ENCODE results near the gene FIP1L1. TPM values are rescaled to one million over a fixed set of nuclear protein-coding genes. Genes with fewer than 3 reads are reported as not detected.
"Not testable (repeated sequence)": the region's sequence is repeated elsewhere in the genome, so short reads cannot be mapped to it uniquely, and the experiment has no call there.

Gene FIP1L1
- 10 to 100 TPM; 38.2 to 38.9 TPM for total RNA-seq
- long read RNA-seq, donor 1, partial matches to known transcripts: 1 of 20 reads
- long read RNA-seq, donor 1, other reads (novel, unspliced or antisense): 14 of 20 reads
- long read RNA-seq, donor 2, transcript FIP1L1-201 (15 exons, 1,878 nt): major isoform, 17 of 137 reads
- long read RNA-seq, donor 2, transcript FIP1L1-202 (18 exons, 2,198 nt): major isoform, 17 of 137 reads
- long read RNA-seq, donor 2, partial matches to known transcripts: 4 of 137 reads
- long read RNA-seq, donor 2, other reads (novel, unspliced or antisense): 93 of 137 reads

GRCh38 chr4:53377319-53378170 is at the start of gene FIP1L1:
FIP1L1 (plus strand) TSS chr4:53377641; CDS start chr4:53377839, 198 bp downstream.
- peak; percentile 97 for DNase-seq (ENCODE audit: low spot score)
- intact Hi-C loops (cut with DNase I): no loop called here

GRCh38 chr4:53334916-53335315 is 42.5 kb upstream of the FIP1L1 start:
- DNase-seq (ENCODE audit: low spot score); intact Hi-C loops (cut with DNase I): not testable (repeated sequence)

- intact Hi-C loops (cut with DNase I); DNase-seq (ENCODE audit: low spot score): not testable (repeated sequence)
Measured at GRCh38 chr4:53340145-53340544, 37.3 kb upstream of the FIP1L1 start.

- DNase-seq (ENCODE audit: low spot score); intact Hi-C loops (cut with DNase I): not testable (repeated sequence)
Measured at GRCh38 chr4:53346392-53346791, 31.0 kb upstream of the FIP1L1 start.

- DNase-seq (ENCODE audit: low spot score): no peak
Measured at GRCh38 chr4:53346920-53347852, 30.3 kb upstream of the FIP1L1 start.

GRCh38 chr4:53348046-53348445 is 29.4 kb upstream of the FIP1L1 start:
- no peak for DNase-seq (ENCODE audit: low spot score)
- intact Hi-C loops (cut with DNase I): no loop called here

More at GRCh38 chr4:53346920-53347852, 30.3 kb upstream of the FIP1L1 start:
- intact Hi-C loops (cut with DNase I): no loop called here

- DNase-seq (ENCODE audit: low spot score): no peak
- intact Hi-C loops (cut with DNase I): no loop called here
Measured at GRCh38 chr4:53349091-53349491, 28.4 kb upstream of the FIP1L1 start.

GRCh38 chr4:53354012-53354722 is 23.3 kb upstream of the FIP1L1 start:
- intact Hi-C loops (cut with DNase I): no loop called here

GRCh38 chr4:53355930-53356521 is 21.4 kb upstream of the FIP1L1 start:
- no peak for DNase-seq (ENCODE audit: low spot score)
- intact Hi-C loops (cut with DNase I): no loop called here

More at GRCh38 chr4:53354012-53354722, 23.3 kb upstream of the FIP1L1 start:
- DNase-seq (ENCODE audit: low spot score): no peak

- DNase-seq (ENCODE audit: low spot score): no peak
- intact Hi-C loops (cut with DNase I): no loop called here
Measured at GRCh38 chr4:53361451-53361850, 16.0 kb upstream of the FIP1L1 start.

- intact Hi-C loops (cut with DNase I): no loop called here
- no peak for DNase-seq (ENCODE audit: low spot score)
Measured at GRCh38 chr4:53362093-53362492, 15.3 kb upstream of the FIP1L1 start.

- DNase-seq (ENCODE audit: low spot score): no peak
- intact Hi-C loops (cut with DNase I): no loop called here
Measured at GRCh38 chr4:53364624-53365023, 12.8 kb upstream of the FIP1L1 start.

GRCh38 chr4:53365121-53365485 is 12.3 kb upstream of the FIP1L1 start:
- intact Hi-C loops (cut with DNase I): no loop called here
- no peak for DNase-seq (ENCODE audit: low spot score)

GRCh38 chr4:53365486-53366300 is 11.7 kb upstream of the FIP1L1 start, which contains the start of gene SCFD2:
SCFD2 (minus strand) TSS chr4:53366061.
- intact Hi-C loops (cut with DNase I): no loop called here
- DNase-seq (ENCODE audit: low spot score): peak; percentile 99

- no peak for DNase-seq (ENCODE audit: low spot score)
- intact Hi-C loops (cut with DNase I): no loop called here
Measured at GRCh38 chr4:53366301-53366716, 11.1 kb upstream of the FIP1L1 start.

GRCh38 chr4:53367721-53368120 is 9.7 kb upstream of the FIP1L1 start:
- intact Hi-C loops (cut with DNase I): no loop called here
- DNase-seq (ENCODE audit: low spot score): no peak

GRCh38 chr4:53371049-53371448 is 6.4 kb upstream of the FIP1L1 start:
- intact Hi-C loops (cut with DNase I): no loop called here
- no peak for DNase-seq (ENCODE audit: low spot score)
